Measurements from ENCODE around the gene BIRC7.
"Not testable (repeated sequence)": the region's sequence is repeated elsewhere in the genome, so short reads cannot be mapped to it uniquely, and the experiment has no call there.

BIRC7 gene

DNA sequence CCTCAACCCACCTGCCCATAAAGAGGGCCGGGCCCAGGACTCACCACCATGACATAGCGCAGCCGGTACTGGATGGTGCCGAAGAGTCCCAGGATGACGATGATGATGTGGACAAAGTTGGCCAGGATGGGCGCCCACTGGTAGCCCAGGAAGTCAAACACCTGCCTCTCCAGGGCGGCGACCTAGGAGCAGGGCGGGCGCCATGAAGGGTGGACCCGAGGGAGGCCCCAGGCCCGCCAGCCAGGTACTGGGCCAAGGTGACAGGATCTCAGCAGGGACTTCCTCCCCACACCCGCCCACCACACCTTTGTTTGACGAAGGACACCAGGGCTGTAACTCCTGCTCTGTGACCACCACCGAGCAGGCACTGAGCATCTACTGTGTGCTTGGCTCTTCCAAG lies 14.2 kb downstream of the BIRC7 start:
- DNase-seq: no peak

DNA sequence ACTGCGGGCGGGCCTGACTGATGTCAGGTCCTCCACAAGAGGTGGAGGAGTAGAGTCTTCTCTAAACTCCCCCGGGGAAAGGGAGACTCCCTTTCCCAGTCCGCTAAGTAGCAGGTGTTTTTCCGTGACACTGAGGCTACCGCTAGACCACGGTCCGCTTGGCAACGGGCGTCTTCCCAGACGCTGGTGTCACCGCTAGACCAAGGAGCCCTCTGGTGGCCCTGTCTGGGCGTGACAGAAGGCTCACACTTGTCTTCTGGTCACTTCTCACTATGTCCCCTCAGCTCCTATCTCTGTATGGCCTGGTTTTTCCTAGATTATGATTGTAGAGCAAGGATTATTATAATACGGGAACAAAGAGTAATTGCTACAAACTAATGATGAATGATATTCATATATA lies 15.6 kb downstream of the BIRC7 start:
- DNase-seq: not testable (repeated sequence)

DNA sequence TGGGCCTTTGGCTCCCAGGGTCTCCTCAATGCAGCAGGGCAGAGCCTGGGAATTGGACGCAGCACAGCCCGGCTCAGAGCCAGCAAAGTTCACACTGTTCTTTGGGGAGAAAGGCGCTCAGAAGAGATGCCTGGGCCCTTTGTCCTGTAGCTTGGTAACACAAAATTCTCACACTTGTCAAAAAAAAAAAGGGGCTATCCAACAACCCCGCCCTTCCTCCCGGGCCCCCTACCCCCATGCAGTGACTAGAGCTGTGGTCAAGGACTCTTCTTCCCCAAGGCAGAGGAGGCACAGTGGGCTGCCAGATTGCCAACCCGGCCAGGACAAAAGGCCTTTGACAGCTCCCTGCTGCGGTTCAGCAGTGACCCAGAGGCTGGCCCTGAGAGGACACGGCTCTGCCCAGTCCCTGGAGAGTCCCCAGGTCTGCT lies 16.6 kb downstream of the BIRC7 start:
- no peak for DNase-seq

DNA sequence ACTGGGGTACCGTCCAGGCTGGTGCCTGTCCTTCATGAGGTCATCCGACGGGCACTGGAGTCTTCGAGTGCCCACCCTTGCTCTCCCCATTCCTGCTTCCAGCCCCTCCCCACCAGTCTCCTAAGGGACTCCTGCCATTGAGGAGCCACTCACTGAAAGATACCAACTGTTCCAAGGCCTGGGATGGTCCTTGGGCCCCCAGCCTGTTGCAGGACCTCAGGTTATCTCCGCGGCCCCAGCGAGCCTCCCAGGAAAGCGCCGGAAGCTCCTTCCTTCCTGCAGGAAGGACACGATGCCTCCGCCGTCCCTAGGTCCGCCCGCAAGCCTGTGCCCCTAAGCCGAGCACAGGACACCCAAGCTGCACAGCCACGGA lies 17.3 kb downstream of the BIRC7 start:
- no peak for DNase-seq

DNA sequence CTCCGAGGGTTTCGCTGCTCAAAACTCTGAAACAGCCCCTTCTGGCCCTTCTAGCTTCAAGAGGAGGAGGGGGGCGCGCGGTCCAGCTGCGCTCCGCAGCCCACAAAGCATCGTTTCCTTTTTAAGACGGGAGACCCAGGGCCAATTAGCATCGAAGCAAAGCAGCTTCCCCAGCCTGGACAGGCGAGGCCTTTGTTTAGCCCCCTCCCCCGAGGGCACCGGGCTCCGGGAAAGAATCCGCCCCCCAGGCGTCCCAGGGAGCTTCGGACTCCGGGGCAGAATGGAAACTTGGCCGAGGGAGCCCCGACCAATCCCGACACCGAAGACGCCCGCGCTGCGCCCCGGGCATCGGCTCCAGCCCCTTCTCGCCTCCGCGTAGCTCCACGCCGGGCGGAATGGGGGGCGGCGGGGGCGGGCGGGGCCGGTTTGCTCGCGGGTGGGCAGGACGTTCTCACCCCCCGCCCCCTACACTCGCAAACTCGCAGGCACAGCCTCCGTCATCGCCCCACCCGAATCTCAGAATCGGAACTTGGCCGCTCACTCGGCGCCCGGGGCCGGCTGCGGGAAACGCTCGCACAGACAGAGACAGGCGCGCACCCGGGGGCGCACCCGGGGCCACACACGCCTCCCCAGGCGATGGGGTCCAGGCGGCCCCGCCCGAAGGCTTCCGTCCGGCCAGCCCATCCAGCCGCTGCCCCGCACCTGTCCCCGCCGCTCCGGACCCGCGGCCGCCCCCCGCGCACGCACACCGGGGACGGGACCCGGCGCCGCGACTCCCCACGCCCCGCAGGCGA lies 17.9 kb downstream of the BIRC7 start:
- DNase-seq: no peak

DNA sequence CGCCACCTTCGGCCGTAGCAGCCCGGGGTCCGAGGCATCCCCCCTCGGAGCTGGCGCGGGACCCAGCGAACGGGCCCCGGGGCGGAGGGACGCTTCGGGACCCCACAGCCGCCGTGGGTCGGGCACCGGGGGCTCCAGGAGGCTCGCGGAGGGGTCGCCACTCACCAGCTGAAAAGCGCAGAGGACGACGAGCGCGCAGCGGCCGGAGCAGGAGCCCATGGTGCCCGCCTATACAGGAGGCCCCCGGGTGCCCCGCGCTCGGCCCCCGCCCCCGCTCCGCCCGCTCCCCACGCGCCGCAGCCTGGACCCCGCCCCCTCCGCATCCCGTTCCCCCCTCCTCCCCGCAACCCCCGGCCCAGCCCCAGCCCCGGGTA lies 18.5 kb downstream of the BIRC7 start, which contains the start of gene NKAIN4:
TSS of gene NKAIN4 (minus strand) at position 232 of the 374 bp plus-strand sequence. CDS start at position 219, 13 bp downstream.
- no peak for DNase-seq

DNA sequence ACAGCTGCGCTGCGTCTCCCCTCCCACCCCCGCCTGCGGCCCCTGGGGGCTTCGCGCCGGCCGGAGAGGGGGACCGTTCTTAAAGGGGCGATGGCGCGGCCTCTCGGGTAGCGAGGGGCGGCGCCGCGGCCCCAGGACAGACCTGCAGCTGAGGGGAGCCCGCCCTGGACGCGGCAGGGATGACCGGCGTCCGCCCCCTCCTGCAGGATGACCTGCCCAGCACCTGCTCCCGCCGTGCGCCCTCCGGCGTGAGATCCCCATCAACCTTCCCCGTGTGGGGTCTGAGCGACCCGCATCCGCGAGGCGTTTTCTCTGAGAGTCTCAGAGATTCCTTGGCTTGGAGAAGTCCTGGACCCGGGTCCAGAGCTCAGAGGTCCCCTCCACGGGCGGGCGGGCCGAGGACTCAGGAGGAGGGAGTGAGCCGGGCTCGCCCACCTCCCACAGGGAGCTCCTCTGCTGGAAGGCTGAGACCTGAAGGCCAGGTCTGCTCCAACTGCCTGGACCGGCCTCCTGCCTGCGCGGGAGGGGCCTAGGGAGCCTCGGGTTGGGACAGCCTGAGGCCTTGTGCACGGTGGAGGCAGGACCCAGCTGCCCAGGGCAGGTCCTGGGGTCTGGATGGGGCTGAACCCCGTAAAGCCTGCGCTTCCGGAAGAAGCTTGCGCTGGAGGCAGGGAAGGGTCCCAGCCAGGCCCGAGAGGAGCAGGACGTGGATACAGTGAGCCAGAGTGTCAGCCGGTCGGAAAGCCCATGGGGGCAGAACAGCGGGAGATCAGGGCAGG lies 19.1 kb downstream of the BIRC7 start:
- no peak for DNase-seq

DNA sequence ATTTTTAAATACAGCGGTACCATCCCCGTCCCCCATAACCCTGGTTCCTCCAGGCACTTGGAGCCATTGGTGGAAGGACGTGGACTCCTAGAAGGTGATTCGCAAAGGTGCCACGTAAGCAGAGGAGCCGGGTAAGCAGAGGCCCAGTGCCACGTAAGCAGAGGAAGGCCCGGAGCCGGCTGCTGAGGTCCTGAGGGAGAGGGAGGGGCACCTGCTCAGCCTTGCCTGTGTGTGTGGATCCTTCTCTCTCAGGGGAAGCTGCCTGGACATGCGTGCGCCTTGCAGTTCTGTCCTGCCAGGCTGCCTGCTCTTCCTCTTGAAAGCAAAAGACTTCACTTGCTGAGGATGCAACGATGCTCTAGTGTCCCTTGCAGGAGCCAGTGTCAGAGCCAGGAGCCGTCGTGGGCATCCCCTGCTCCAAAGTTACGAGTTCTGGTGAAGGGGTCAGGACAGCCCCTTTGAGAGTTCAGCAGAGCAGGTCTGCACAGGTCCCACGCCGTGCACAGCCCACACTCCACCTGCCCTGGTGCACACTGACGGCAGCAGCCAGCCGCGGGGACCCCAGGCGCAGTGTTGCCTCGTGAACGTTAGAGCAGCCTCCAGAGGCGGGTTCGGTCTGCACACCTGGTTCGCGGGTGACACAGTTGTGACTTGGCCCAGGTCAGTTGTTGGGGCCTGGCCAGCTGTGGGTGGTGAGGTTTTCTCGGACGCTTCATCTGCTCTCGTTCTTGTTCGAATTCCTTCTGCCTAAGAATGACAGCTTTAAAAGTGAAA lies 20.4 kb downstream of the BIRC7 start:
- DNase-seq: no peak

DNA sequence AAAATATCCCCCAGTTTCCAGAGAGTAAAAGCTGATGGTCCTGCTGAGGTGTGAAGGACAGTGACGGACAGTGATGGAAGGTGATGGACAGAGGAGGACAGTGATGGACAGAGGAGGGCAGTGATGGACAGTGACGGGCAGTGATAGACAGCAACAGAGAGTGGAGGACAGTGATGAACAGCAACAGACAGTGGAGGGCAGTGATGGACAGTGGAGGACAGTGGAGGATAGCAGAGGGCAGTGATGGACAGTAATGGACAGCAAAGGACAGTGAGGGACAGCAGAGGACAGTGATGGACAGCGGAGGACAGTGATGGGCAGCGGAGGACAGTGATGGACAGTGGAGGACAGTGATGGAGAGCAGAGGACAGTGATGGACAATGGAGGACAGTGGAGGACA lies 21.2 kb downstream of the BIRC7 start:
- DNase-seq: no peak

DNA sequence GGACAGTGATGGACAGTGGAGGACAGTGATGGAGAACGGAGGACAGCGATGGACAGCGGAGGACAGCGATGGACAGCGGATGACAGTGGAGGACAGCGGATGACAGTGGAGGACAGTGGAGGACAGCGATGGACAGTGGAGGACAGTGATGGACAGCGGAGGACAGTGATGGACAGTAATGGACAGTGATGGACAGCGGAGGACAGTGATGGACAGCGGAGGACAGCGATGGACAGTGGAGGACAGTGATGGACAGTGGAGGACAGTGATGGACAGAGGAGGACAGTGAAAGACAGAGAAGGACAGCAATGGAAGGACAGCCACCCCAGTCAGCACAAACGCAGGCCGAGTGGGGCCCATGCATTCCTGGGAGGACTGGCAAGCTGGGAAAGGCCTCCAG lies 21.9 kb downstream of the BIRC7 start:
- DNase-seq: no peak

DNA sequence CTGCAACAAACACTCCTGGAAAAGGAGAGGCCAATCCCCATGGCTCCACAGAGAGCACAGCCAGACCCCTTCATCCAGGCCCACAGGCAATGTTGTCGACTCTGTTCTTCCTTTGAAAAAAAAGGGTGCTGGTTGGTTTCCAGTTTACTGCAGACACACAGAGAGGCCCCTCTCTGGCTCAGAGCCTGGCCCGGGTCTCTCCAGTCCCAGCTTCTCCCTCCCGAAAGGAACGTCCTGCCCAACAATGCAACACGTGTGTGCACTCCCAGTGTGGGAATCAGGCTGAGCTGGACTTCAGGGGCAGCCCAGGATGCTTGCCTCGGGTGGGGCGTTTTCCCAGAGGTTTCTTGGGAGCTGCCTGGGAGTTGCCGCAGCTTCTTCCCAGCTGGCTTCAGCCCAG lies 23.1 kb downstream of the BIRC7 start:
- no peak for DNase-seq

DNA sequence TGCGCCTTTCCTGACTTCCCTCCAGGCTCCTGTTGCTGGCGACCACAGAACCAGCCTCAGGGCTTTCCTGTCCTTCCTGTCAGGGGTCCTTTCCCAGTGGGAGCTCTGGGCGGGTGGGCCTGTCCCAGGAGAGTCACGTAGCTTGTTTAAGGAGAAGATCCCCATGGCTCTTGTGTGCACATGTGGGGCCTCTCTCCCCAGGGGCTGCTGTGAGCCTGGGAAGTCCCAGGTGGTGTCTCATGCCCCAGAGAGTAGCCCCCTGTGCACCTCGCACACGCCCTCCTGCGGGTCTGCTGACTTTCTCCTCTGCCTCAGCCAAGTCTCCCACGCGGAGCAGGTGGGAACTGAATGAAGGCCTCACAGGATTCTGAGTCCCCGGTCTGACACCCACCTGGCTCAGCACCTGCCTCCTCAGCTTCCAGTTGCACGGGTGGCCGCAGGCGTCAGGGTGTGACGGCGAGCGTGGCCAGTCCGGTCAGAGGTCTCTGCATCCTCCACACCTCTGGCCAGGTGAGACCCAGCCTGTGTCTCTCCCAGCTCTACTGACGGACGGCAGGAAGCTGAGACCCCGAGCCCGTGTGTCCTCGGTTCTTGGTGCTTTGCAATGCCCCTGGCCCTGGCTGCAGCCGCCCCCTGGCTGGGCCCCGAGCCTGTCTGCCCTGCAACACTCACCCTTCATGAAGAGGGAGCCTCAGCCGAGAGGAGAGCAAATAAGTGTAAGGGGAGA lies 24.2 kb downstream of the BIRC7 start:
- DNase-seq: no peak

DNA sequence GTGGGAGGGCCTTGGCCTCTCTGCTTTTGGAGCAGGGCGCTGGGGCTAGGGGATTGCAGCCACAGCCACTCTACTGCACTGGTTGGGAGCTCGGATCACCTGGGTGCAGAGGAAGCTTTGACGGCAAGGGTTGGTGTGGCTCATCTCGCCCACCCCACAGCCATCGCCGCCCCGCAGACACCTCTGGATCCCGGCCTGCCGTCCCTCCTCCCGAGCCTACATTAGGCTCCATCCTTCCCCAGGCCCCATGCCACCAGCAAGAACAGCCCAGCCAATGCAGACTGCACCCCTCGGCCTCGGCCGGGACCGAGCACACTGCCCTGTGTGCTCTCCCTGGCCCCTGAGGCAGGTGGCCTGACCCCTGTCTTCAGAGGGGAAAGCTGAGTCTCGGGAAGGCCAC lies 24.8 kb downstream of the BIRC7 start:
- no peak for DNase-seq

DNA sequence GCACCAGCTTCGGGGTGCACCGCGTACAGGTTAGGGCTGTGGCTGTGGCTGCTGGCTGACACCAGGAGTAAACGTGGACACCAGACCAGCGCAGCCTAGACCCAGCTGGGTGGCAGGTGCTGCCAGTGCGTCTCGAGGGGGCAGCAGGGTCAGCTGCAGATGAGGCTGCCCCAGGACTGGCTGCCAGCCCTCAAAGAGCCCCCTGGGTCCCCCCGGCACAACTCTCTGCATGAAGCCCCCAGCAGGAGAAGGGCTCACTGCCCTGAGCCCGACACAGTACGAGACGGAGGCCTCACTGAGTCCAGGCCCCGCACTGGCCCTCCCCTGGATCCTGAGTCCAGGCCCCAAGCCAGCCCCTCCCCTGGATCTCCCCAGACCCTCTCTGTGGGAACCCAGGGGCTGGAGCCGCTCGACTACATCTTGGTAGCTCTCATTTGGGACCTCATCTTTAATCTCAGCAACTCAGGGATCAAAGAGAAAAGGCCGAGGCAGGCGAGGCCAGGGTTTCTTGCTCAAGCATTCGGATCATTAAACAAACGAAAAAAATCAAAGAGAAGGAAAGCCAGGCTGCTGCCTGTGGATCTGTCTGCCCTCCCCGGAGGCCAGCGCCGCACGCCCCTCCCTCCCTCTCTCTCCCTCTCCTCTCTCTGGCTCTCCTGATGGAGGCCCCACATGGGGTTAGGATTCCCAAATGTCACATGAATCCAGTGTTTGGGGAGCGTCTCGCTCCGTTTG lies 25.5 kb downstream of the BIRC7 start:
- DNase-seq: no peak

DNA sequence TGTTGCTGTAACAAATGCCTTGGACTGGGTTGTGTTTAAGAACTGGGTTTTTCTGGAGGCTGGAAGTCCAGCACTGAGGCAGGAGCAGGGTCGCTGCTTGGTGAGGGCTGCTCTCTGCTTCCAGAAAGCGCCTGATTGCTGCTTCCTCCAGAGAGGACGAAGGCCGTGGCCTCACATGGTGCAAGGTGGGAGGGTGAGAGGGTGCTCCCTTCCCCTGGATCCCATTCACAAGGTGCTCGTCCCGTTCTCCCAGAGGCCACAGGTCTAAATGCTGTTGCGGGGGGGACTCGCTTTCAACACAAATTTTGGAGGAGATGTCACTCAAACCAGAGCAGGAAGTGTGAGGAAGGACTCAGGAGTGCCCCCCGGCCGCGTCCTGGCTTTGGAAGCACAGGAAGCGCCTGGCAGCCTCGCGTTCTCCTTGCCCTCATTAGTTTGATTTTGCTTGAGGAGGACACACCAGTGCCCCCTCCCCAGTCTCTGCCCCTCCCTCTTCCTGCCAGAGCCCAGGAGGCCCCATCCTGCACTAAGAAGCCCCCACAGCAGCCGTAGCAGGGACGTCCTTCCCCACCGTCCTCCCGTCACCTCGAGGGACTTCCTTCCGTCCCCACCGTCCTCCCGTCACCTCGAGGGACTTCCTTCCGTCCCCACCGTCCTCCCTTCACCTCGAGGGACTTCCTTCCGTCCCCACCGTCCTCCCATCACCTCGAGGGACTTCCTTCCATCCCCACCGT lies 26.3 kb downstream of the BIRC7 start:
- DNase-seq: no peak

DNA sequence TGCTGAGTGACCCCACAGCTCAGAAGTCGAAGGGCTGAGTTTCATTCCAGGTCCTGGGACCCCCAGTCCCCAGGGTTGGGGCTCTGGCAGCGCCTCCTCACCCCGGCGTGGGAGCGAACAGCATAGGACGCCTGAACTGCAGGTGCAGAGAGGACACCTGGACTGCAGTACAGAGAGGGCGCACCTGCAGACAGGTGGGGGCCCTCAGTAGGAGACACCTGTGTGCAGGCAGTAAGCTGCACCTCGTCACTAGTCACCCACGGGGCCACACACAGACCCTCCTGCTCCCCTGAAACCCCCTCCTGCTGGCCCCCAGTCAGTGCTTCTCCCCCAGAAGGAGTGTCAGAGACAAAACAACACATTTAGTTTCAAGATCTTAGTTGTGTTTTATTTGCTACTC lies 27.1 kb downstream of the BIRC7 start:
- DNase-seq: no peak

DNA sequence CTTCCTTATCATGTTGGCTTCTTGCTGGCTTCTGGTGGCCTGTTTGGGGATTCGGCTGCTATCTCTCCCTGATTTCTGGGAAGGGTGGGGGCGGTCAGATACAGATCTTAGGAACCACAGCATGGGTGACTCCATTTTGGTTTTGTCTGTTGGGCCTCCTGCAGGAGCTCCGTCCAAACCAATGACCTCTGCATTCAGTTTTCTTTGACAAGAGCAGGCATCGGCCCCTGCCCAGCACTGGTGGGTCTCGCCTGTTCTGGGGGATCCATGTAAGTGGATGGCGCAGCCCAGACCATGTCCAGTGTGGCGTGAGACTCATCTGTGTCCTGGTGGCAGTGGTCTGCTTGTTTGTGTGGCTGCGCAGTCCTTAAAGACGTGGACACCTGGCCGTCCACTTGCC lies 28.3 kb downstream of the BIRC7 start:
- DNase-seq: no peak

DNA sequence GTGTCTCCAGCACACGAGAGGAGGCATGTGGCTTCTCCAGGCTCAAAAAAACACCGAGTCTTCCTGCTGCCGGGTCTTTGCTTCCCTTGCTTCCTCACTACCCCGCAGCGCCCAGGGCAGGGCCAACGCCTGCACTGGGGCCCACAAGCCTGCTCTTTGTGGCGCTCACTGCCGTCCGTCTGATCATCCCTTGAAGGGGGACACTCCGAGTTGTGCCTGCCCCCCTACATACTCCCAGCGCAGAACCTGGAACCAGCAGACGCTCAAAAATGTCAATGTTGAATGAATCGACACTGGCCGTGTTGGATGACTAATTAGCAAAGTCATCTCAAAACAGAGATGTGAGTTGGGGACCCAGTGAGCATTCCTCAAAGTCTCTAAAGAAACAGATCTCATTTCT lies 28.8 kb downstream of the BIRC7 start:
- no peak for DNase-seq

DNA sequence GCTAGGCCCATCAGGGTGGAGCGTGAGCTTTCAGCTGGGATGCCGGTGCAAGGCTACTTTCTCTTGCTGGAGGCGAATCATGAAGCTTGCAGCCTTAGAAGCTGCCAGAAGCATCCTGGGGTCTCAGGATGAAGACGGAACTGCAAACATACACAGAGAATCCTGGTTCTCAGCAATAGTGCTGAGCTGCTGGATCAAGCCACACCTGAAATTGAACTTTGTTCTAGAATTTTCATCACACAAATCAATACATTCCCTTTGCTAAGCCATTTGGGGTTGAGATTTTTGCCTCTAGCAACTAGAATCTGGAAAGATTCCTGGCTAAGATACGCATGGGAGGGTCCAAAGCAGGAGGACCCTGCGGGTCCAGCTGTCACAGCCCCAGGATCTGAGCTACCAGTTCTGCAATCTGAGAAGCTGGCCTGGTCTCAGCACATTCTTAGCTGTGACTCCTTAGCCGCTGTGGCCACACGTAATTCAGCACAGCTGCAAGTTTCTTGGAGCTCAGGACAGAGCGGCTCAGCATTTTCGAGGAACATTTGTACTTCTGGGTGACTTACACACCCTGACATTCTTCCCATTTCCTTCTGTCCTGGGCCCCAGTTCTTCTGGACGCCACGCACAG lies 30.3 kb downstream of the BIRC7 start:
- DNase-seq: no peak

DNA sequence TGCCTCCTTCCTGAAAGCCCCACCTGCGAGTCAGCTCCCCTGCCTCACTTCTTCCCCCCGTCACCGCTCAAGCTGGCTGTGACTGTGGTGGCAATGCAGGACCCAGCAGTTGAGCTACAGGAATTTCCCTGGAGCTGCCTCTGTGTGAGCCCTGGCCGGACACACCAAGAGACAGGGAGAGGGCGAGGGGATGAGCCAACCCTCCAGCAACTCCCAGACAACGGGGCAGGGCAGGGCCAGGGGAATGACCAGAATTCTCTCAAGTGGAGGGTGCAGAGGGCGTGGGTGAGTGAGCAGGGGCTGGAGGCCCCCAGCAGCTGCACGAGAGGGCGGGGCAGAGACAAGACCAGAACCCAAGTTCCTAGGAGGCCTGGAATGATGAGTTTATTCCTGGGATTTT lies 32.0 kb downstream of the BIRC7 start:
- DNase-seq: no peak

DNA sequence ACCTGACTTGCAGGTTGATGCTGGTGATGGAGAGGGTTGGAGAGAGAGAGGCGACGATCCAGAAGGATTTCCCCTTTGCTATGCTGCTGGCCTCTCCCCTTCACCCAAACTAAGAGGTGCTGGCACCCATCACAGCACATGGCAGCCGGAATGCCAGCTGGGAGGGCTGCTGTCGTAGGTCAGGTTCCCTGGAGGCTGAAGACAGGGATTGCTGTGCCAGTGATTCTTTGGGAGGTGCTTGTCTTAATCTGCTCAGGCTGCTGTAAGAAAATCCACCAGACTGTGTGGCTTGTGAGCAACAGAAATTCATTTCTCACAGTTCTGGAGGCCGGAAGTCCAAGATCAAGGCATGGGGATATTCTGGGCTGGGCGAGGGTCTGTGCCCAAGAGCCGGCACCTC lies 32.6 kb downstream of the BIRC7 start:
- no peak for DNase-seq

Data from NCI-H510A (cell line).